Neural cell (in vitro differentiated cells): ENCODE measurements around the gene KNG1. TPM values are rescaled to one million over a fixed set of nuclear protein-coding genes. Genes with fewer than 3 reads are reported as not detected.

Experiments
- H2AFZ ChIP-seq: fragments of 200-600, 300-800 bp; sonication (generic), shearing (Covaris generic); 2 replicates; pipeline ENCODE4 v1.6.0; 2014; ENCODE audit warnings: low read depth, mild to moderate bottlenecking, antibody characterized with exemption, low read length, moderate library complexity
- H3F3A ChIP-seq: fragments of 200-600 bp; shearing (Covaris generic); 2 replicates; pipeline ENCODE4 v1.6.1; 2016; ENCODE audit warnings: mild to moderate bottlenecking, moderate library complexity, mixed read lengths, antibody characterized with exemption, low read length; ENCODE audit not compliant: insufficient read depth, poor library complexity, severe bottlenecking
- H3K27ac ChIP-seq: fragments of 200-600, 300-800 bp; sonication (generic), shearing (Covaris generic); 2 replicates; pipeline ENCODE4 v1.5.1; 2014; ENCODE audit warnings: mild to moderate bottlenecking, low read length, moderate library complexity
- H3K27me3 ChIP-seq: fragments of 300-800, 200-600 bp; sonication (generic), shearing (Covaris generic); 2 replicates; pipeline ENCODE4 v1.6.0; 2014; ENCODE audit warnings: mild to moderate bottlenecking, low read depth, low read length, moderate library complexity; ENCODE audit not compliant: insufficient read depth
- H3K36me3 ChIP-seq: fragments of 300-800, 200-600 bp; sonication (generic), shearing (Covaris generic); 2 replicates; pipeline ENCODE4 v1.5.1; 2014; ENCODE audit warnings: mild to moderate bottlenecking, antibody characterized with exemption, low read length, moderate library complexity; ENCODE audit not compliant: insufficient read depth
- H3K4me2 ChIP-seq: fragments of 300-800, 200-600 bp; sonication (generic), shearing (Covaris generic); 2 replicates; pipeline ENCODE4 v1.6.0; 2014; ENCODE audit warnings: mild to moderate bottlenecking, low read length
- H3K4me3 ChIP-seq: fragments of 300-800, 200-600 bp; sonication (generic), shearing (Covaris generic); 2 replicates; pipeline ENCODE4 v1.5.1; 2014; ENCODE audit warnings: mild to moderate bottlenecking, low read length, moderate library complexity
- H3K79me2 ChIP-seq: fragments of 200-600 bp; shearing (Covaris generic); replicated peaks from 2 replicates; pipeline ENCODE4 v1.6.0; 2014; ENCODE audit warnings: mild to moderate bottlenecking, low read length, moderate library complexity; ENCODE audit not compliant: insufficient read depth
- H3K9ac ChIP-seq: fragments of 300-800, 200-600 bp; sonication (generic), shearing (Covaris generic); 2 replicates; pipeline ENCODE4 v1.6.1; 2016; ENCODE audit warnings: mild to moderate bottlenecking, low read length, mixed read lengths
- H3K9me2 ChIP-seq: fragments of 200-600 bp; shearing (Covaris generic); 2 replicates; pipeline ENCODE4 v1.6.1; 2016; ENCODE audit warnings: mild to moderate bottlenecking, low read length, mixed read lengths; ENCODE audit not compliant: insufficient read depth
- H3K9me3 ChIP-seq: fragments of 200-600, 300-800 bp; sonication (generic), shearing (Covaris generic); 2 replicates; pipeline ENCODE4 v1.6.1; 2016; ENCODE audit warnings: mild to moderate bottlenecking, mixed run types, low read length, moderate library complexity, mixed read lengths
- H4K20me1 ChIP-seq: fragments of 200-600 bp; shearing (Covaris generic); 2 replicates; pipeline ENCODE4 v1.6.1; 2016; ENCODE audit warnings: mild to moderate bottlenecking, mixed run types; ENCODE audit not compliant: insufficient read depth
- EP300 ChIP-seq: fragments of 450-650 bp; conservative IDR thresholded peaks from 2 replicates; pipeline ENCODE4 v1.6.1; 2014; ENCODE audit warnings: antibody characterized with exemption, mild to moderate bottlenecking, moderate library complexity; ENCODE audit not compliant: poor library complexity, severe bottlenecking
- EZH2 ChIP-seq: fragments of 200-600, 300-800 bp; shearing (Covaris generic), sonication (generic); IDR thresholded peaks from 2 replicates; pipeline ENCODE4 v1.6.1; 2014; ENCODE audit warnings: antibody characterized with exemption, low read length, borderline replicate concordance, mild to moderate bottlenecking; ENCODE audit not compliant: insufficient read depth, poor library complexity, severe bottlenecking
- MXI1 ChIP-seq: fragments of 450-650 bp; conservative IDR thresholded peaks from 2 replicates; pipeline ENCODE4 v1.6.1; 2014; ENCODE audit warnings: antibody characterized with exemption, mild to moderate bottlenecking; ENCODE audit not compliant: poor library complexity, severe bottlenecking
- POLR2AphosphoS5 ChIP-seq: IDR thresholded peaks from 2 replicates; pipeline ENCODE4 v1.6.1; 2012
- RAD21 ChIP-seq: fragments of 450-650 bp; conservative IDR thresholded peaks from 2 replicates; pipeline ENCODE4 v1.6.1; 2014; ENCODE audit warnings: antibody characterized with exemption, mild to moderate bottlenecking, moderate library complexity
- SMC3 ChIP-seq: fragments of 450-650 bp; conservative IDR thresholded peaks from 2 replicates; pipeline ENCODE4 v1.6.1; 2014; ENCODE audit warnings: antibody characterized with exemption, mild to moderate bottlenecking, moderate library complexity; ENCODE audit not compliant: poor library complexity
- TAF1 ChIP-seq: IDR thresholded peaks from 2 replicates; pipeline ENCODE4 v1.6.1; 2012; ENCODE audit warnings: low read depth
- polyA plus RNA-seq: library from polyadenylated mRNA; depleted of rRNA; stranded (reverse); fragments of >200 nt; gene quantifications from 2 replicates; pipeline ENCODE4 v1.2.3, GENCODE V29; 2014
- TF ChIP-seq, protein P1 (sequence below): IDR thresholded peaks from 2 replicates; pipeline ENCODE4 v1.6.1; 2012; ENCODE audit warnings: borderline replicate concordance
- TF ChIP-seq, protein P2 (sequence below): fragments of 450-650 bp; IDR thresholded peaks from 2 replicates; pipeline ENCODE4 v1.5.1; 2014; ENCODE audit warnings: antibody characterized with exemption, mild to moderate bottlenecking, moderate library complexity; ENCODE audit not compliant: poor library complexity, severe bottlenecking

The KNG1 gene
- polyA plus RNA-seq, 1 donor from 2014 or later, result not detected

DNA sequence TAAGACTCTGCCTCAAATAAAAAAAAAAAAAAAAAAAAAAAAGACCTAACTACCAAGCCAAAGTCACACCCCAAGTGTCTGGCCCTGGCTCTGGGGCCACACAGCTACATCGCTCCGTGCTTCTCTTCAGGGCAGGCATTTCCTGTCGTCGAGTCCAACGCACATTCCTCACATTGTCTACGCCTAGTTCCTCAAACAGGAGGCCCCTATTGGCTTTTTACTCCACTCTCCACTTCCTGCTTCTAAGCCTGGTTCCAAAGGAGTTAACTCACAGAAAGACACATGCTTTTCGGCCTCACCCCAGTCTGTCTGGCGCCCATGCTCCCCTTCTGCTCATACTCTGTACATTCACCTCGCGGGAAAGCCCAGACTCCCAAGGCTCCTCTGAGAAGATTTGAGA lies 28.8 kb downstream of the KNG1 start:
- Histone ChIP-seq H3K79me2 (no peaks in the 10 kb centered on the region), H3F3A (no peaks in the 10 kb centered on the region), H3K27me3 (no peaks in the 10 kb centered on the region), H3K4me3 (no peak overlapping the region), H3K9me2 (no peaks in the 10 kb centered on the region), H2AFZ (no peak overlapping the region), H3K9me3 (no peaks in the 10 kb centered on the region), H4K20me1 (no peaks in the 10 kb centered on the region), H3K36me3 (no peaks in the 10 kb centered on the region), H3K4me2 (no peak overlapping the region), H3K27ac (no peak overlapping the region), H3K9ac (no peak overlapping the region)
- TF ChIP-seq, protein P1, sequence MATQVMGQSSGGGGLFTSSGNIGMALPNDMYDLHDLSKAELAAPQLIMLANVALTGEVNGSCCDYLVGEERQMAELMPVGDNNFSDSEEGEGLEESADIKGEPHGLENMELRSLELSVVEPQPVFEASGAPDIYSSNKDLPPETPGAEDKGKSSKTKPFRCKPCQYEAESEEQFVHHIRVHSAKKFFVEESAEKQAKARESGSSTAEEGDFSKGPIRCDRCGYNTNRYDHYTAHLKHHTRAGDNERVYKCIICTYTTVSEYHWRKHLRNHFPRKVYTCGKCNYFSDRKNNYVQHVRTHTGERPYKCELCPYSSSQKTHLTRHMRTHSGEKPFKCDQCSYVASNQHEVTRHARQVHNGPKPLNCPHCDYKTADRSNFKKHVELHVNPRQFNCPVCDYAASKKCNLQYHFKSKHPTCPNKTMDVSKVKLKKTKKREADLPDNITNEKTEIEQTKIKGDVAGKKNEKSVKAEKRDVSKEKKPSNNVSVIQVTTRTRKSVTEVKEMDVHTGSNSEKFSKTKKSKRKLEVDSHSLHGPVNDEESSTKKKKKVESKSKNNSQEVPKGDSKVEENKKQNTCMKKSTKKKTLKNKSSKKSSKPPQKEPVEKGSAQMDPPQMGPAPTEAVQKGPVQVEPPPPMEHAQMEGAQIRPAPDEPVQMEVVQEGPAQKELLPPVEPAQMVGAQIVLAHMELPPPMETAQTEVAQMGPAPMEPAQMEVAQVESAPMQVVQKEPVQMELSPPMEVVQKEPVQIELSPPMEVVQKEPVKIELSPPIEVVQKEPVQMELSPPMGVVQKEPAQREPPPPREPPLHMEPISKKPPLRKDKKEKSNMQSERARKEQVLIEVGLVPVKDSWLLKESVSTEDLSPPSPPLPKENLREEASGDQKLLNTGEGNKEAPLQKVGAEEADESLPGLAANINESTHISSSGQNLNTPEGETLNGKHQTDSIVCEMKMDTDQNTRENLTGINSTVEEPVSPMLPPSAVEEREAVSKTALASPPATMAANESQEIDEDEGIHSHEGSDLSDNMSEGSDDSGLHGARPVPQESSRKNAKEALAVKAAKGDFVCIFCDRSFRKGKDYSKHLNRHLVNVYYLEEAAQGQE, result no peak
- TF ChIP-seq SMC3, result no peak
- no peak for TF ChIP-seq POLR2AphosphoS5
- TF ChIP-seq EZH2, result no peak
- no peak for TF ChIP-seq EP300
- TF ChIP-seq MXI1, result no peak
- no peak for TF ChIP-seq TAF1
- no peak for TF ChIP-seq RAD21
- TF ChIP-seq, protein P2, sequence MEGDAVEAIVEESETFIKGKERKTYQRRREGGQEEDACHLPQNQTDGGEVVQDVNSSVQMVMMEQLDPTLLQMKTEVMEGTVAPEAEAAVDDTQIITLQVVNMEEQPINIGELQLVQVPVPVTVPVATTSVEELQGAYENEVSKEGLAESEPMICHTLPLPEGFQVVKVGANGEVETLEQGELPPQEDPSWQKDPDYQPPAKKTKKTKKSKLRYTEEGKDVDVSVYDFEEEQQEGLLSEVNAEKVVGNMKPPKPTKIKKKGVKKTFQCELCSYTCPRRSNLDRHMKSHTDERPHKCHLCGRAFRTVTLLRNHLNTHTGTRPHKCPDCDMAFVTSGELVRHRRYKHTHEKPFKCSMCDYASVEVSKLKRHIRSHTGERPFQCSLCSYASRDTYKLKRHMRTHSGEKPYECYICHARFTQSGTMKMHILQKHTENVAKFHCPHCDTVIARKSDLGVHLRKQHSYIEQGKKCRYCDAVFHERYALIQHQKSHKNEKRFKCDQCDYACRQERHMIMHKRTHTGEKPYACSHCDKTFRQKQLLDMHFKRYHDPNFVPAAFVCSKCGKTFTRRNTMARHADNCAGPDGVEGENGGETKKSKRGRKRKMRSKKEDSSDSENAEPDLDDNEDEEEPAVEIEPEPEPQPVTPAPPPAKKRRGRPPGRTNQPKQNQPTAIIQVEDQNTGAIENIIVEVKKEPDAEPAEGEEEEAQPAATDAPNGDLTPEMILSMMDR, result no peak

DNA sequence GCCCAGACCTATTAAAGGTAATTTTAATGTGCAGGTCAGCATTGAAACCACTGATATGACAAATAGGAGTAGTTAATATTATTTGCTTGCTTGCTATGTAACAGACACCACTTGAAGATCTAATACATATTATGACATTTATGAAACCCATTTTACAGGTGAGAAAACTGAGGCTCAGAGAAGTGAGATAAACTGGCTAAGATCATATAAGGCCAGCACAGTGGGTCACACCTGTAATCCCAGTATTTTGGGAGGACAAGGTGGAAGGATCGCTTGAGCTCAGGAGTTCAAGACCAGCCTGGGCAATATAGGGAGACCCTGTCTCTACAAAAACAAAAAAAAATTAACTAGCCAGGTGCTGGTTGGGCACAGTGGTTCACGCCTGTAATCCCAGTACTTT lies 33.2 kb downstream of the KNG1 start:
- Histone ChIP-seq H2AFZ (no peak overlapping the region), H3K9me2 (no peaks in the 10 kb centered on the region), H3K27me3 (no peaks in the 10 kb centered on the region), H3K36me3 (no peaks in the 10 kb centered on the region), H3F3A (no peaks in the 10 kb centered on the region), H3K79me2 (no peaks in the 10 kb centered on the region), H3K4me3 (no peak overlapping the region), H3K27ac (no peak overlapping the region), H3K9me3 (no peaks in the 10 kb centered on the region), H3K9ac (no peak overlapping the region), H4K20me1 (no peaks in the 10 kb centered on the region), H3K4me2 (no peak overlapping the region)
- TF ChIP-seq, protein P2, result no peak
- TF ChIP-seq, protein P1, result no peak
- TF ChIP-seq EP300 (no peak), MXI1 (no peak), TAF1 (no peak), POLR2AphosphoS5 (no peak), RAD21 (no peak), EZH2 (no peak)
